Neural progenitor cell (in vitro differentiated cells): ENCODE results near the gene OR6N1.

Experiments used
- EZH2 ChIP-seq: fragments of 200-600 bp; sonication (generic); IDR thresholded peaks from 2 replicates; pipeline ENCODE4 v1.6.1; 2017; ENCODE audit warnings: antibody characterized with exemption, mild to moderate bottlenecking, moderate library complexity
- EZH2phosphoT487 ChIP-seq: fragments of 200-600 bp; sonication (generic); IDR thresholded peaks from 2 replicates; pipeline ENCODE4 v1.6.1; 2017; ENCODE audit warnings: antibody characterized with exemption
- TF ChIP-seq, protein P1 (sequence below): fragments of 200-600 bp; sonication (generic); IDR thresholded peaks from 2 replicates; pipeline ENCODE4 v1.5.1; 2017; ENCODE audit warnings: antibody characterized with exemption, mild to moderate bottlenecking

- TF ChIP-seq, protein P1, sequence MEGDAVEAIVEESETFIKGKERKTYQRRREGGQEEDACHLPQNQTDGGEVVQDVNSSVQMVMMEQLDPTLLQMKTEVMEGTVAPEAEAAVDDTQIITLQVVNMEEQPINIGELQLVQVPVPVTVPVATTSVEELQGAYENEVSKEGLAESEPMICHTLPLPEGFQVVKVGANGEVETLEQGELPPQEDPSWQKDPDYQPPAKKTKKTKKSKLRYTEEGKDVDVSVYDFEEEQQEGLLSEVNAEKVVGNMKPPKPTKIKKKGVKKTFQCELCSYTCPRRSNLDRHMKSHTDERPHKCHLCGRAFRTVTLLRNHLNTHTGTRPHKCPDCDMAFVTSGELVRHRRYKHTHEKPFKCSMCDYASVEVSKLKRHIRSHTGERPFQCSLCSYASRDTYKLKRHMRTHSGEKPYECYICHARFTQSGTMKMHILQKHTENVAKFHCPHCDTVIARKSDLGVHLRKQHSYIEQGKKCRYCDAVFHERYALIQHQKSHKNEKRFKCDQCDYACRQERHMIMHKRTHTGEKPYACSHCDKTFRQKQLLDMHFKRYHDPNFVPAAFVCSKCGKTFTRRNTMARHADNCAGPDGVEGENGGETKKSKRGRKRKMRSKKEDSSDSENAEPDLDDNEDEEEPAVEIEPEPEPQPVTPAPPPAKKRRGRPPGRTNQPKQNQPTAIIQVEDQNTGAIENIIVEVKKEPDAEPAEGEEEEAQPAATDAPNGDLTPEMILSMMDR: peak; percentile 20
- TF ChIP-seq EZH2 (no peak), EZH2phosphoT487 (no peak)
Observed at GRCh38 chr1:158798531-158798930, 26.5 kb upstream of the OR6N1 start.
